HG03565 (cell line): ENCODE data around the gene PSMG4.

Source experiments
- ATAC-seq: cut with Tn5 transposase; IDR thresholded peaks from one replicate; pipeline ENCODE4 v1.9.1; 2021; ENCODE audit warnings: mild to moderate bottlenecking, moderate library complexity; ENCODE audit not compliant: unreplicated experiment

The PSMG4 gene

DNA sequence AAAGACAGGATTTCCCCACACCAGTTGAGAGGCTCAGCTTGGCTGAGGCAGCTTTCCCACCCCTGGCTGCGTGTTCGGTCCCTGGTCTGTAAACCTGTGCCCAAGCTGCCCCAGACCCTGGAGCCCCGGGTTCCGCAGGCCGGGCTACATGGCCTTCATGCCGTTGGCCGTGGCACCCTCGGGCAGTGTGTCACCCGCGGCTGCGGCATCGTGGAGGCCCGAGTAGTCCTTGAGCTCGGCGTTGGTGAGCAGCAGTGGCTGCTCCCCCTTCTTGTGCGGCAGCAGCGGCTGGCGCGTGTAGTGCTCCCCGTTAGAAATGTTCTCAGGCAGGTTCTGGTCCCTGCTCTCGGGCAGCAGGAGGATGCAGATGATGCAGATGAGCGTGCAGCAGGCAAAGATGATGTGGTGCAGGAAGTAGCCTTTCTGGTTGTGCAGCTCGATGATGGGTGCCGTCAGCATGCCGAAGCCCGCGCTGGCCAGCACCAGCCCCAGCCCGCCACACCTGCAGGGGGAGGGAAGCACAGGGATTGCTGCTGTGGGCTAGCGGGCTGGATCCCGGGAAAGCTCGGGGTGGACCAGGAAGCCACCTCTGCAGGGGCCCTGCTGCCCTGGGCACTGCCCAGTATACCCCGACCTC, 14.3 kb downstream of the PSMG4 start:
- ATAC-seq: no peak

DNA sequence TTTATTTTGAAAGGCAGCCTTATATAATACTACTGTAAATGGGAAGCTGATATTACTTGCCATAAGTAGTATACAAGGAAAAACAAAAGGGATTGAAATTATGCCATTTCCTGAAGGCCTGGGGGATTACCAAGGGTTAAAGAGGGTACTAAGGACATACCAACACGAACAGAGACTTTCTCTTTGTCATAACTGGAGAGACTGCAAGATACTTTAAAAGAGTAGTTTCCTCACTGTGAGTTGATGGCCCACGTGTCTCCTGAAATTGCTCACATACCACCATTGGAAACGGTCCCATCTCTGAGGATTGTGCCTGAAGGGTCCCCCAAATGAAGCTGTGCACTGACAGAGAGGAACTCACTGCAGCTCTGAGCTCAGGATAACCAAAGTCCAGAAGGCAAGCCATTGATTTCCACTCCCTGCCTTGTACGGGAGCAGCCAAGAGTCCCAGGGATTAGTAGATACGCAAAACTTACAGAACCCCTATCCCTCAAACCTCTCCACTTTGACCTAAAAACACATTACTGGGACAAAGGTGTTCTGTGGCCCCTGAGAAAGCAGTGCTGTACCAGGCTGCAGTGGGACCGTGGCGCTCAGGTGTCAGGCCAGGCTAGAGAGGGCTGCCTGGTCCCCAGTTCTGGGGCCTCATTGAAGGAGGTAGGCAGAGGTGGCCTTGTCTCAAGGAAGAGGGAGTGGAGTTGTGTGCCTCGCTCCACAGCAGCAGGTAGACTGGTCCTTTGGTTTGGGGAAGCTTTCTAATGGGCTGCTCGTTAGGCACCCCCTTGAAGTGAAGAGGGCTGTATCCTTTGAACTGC, 15.2 kb downstream of the PSMG4 start:
- ATAC-seq: no peak

DNA sequence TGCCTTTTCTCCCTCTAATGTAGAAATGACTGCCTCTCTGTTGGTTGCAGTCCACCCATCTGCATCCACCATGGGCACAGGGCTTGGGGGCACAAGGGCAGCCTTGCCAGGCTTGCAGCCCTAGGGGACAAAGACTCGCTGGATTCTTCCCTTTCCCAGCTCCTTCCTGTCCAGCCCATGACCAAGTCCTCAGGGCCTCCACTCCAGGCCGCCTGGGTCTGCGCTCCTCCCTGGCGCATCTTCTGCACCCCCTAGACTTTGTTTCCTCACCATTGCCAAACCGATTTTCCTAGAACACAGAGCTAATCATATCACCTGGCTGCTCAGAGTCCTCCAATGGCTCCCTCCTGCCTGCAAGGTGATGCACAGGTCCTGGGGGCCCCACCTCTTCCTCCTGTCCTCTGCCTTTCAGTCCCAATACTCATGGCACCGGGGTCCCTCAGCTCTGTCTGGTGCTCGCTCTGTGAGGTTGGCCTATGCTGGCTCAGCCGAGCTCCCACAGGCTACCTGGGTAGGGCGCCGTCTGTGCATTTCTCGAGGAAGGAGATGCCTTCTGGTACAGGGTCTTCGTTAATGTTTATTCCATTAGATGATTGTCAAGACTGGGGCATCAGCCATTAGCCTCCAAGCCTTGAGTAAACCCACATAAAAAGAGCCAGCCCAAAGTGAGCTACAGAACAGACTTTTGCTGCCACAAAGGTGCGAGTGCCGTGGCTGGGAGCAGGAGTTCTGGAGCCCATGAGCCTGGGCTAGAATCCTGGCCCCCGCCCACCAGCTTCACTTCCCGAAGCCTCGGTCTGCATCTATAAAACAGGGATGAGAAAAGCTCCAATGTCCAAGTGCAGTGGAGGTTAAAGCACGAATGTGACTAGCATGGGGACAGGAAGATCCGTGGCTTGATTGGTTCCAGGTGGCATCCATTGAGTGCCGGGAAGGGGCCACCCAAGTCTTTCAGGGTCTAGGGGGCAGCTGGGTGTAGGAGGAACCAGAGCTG, 17.7 kb downstream of the PSMG4 start:
- no peak for ATAC-seq

DNA sequence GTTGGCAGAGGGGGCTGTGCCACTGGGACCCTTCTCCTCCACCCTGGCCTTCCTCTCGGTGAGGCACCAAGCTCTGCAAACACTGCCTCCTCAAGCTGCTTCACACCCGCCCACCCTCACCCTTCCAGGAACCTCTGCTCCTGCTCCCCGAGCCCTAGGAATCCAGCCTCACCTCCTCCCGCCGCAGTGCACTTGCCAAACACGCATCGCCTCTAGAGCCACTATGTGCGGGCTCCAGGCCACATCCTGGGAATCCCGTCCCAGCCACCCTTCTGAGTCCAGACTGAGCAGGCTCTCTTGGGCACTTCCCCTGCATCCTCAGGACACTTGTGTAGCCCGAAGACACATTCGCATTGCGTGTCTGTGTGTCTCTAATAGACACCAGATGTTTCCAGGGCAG, 18.5 kb downstream of the PSMG4 start:
- no peak for ATAC-seq

GRCh38 chr6:3277851-3278416, 19.2 kb downstream of the PSMG4 start:
- no peak for ATAC-seq

- ATAC-seq: no peak
Observed at GRCh38 chr6:3278691-3279090, 19.9 kb downstream of the PSMG4 start.

DNA sequence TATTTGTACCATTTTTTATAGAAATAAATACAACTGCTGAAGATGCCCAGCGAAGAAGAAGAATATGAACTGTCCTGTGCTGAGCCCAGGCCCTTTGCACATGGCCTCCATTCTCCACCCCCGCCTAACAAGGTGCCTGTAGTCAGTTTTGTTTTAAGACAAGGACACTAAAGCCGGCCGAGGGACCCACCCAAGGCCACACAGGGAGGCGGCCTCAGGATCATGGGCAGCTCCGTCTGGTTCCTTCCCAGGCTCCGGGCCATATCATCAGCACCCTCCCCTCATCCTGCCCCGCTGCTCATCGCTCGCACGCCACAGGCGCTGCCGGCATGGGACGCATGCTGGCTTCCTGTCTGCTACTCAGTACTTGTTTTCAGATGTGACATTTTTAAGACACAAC, 21.3 kb downstream of the PSMG4 start:
- no peak for ATAC-seq

GRCh38 chr6:3280866-3281465, 22.2 kb downstream of the PSMG4 start:
- ATAC-seq: no peak

- ATAC-seq: no peak
Observed at GRCh38 chr6:3281631-3282475, 23.1 kb downstream of the PSMG4 start.

GRCh38 chr6:3282476-3283236, 23.9 kb downstream of the PSMG4 start:
- no peak for ATAC-seq

DNA sequence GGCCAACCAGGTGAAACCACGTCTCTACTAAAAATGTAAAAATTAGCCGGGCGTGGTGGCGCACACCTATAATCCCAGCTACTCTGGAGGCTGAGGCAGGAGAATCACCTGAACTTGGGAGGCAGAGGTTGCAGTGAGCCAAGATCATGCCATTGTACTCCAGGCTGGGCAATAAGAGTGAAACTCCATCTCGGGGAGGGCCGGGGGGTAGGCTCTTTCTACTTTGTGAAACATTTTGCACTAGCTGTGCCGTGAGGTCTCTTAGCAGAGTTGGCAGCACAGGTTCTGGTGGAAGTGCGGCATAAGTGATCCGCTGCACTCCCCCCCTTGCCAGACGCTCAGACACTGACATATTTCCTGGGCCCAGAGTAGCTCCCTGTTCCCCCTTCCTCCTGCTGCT, 24.5 kb downstream of the PSMG4 start:
- no peak for ATAC-seq

- ATAC-seq: no peak
Observed at GRCh38 chr6:3283641-3284435, 25.1 kb downstream of the PSMG4 start.

DNA sequence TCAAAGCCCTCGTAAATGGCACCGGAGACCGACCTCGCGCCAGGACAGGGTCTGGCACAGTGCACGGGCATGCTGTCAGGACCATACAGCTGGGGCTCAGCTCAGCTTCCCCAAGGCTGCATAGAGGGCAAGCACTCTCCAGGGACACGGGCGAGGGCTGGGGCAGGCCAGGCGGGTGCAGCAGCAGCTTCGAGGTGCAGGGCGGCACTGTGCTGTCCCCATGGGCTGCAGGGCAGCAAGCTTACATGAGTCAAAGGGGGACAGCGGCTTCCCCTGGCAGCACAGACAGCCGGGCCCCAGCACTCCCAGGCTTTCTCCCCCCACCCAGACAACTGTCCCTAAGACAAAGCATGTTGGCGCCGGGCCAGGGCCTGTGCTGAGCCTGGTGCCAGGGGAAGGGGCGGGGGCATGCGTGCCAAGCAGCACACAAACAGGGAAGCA, 25.7 kb downstream of the PSMG4 start:
- ATAC-seq: no peak

GRCh38 chr6:3285049-3285639, 26.4 kb downstream of the PSMG4 start:
- ATAC-seq: no peak

GRCh38 chr6:3285732-3286131, 27.0 kb downstream of the PSMG4 start:
- no peak for ATAC-seq

DNA sequence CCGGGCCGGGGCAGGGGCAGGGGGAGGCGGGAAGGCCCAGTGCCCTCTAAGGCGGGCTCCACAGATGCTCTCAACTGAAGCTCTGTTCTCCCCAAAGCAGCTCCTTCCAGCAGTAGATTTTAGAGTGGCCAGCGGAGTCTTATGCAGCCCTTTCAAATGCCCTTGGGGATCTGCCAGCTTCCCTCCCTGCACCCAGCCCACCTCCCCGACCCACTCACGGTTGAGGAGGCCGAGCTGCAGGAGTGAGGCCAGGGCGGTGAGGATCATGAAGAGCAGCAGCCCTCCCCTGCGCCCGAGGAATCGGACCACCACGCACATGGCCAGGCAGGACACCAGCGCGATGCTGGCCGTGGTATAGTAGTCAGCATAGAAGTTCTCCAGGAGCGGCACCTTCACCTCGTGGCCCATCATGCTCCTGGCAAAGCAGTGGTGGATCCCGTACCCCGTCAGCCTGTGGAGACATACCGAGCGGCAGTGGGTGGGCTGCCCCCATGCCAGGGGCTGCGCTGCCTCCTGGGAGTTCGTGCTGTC, 28.0 kb downstream of the PSMG4 start:
- ATAC-seq: no peak

GRCh38 chr6:3287308-3287707, 28.6 kb downstream of the PSMG4 start:
- ATAC-seq: no peak
